Endothelial cell (in vitro differentiated cells): ENCODE results near the gene PNMA8C. TPM values are rescaled to one million over a fixed set of nuclear protein-coding genes. Genes with fewer than 3 reads are reported as not detected.

Source experiments
- DNase-seq: peaks from one replicate; pipeline ENCODE4 v3.0.0; 2021; ENCODE audit warnings: low spot score
- H3K27ac Mint-ChIP-seq: one replicate; pipeline ENCODE4 v1.8.0; 2021; ENCODE audit warnings: mixed read lengths, inconsistent platforms; ENCODE audit not compliant: unreplicated experiment
- H3K27me3 Mint-ChIP-seq: one replicate; pipeline ENCODE4 v1.8.0; 2021; ENCODE audit warnings: mild to moderate bottlenecking, moderate library complexity, mixed read lengths, inconsistent platforms; ENCODE audit not compliant: unreplicated experiment
- H3K36me3 Mint-ChIP-seq: one replicate; pipeline ENCODE4 v1.8.0; 2021; ENCODE audit warnings: mild to moderate bottlenecking, low read depth, mixed read lengths, inconsistent platforms; ENCODE audit not compliant: unreplicated experiment
- H3K4me1 Mint-ChIP-seq: one replicate; pipeline ENCODE4 v1.8.0; 2021; ENCODE audit warnings: mild to moderate bottlenecking, mixed read lengths, inconsistent platforms; ENCODE audit not compliant: unreplicated experiment
- H3K4me3 Mint-ChIP-seq: one replicate; pipeline ENCODE4 v1.8.0; 2021; ENCODE audit warnings: mild to moderate bottlenecking, mixed read lengths, inconsistent platforms; ENCODE audit not compliant: unreplicated experiment
- H3K9me3 Mint-ChIP-seq: one replicate; pipeline ENCODE4 v1.8.0; 2021; ENCODE audit warnings: mixed read lengths, inconsistent platforms; ENCODE audit not compliant: unreplicated experiment
- CTCF ChIP-seq: fragments of 200-600 bp; sonication (generic); IDR thresholded peaks from one replicate; pipeline ENCODE4 v1.5.0; 2021; ENCODE audit warnings: antibody characterized with exemption; ENCODE audit not compliant: unreplicated experiment
- total RNA-seq: library from RNA; stranded (reverse); fragmentation: NEBNext Ultra II Directional; extraction: Animal tissue kit (Norgen Biotek cat#: 25700); gene quantifications from one replicate; pipeline ENCODE4 v1.2.1, GENCODE V29; 2021; ENCODE audit not compliant: unreplicated experiment

PNMA8C gene
- total RNA-seq, 1 donor from 2014 or later: 0.41 TPM

DNA sequence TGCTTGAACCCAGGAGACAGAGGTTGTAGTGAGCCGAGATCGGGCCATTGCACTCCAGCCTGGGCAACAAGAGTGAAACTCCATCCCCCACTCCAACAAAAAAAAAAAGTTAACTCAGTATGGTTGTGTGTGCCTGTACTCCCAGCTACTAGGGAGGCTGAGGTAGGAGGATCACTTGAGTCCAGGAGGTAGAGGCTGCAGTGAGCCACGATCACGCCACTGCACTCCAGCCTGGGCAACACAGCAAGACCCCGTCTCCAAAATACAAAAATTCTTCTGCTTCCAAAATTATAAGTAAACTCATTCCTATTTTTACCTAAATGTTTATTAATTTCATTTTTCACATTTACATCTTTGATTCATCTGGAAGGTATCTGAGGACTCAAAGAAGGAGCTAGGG, 28.2 kb upstream of the PNMA8C start:
- Mint-ChIP-seq H3K36me3 (no peaks in the 10 kb centered on the region), H3K9me3 (no peaks in the 10 kb centered on the region), H3K4me1 (no peaks in the 10 kb centered on the region), H3K4me3 (no peak overlapping the region), H3K27ac (no peak overlapping the region), H3K27me3 (no peaks in the 10 kb centered on the region)
- no peak for DNase-seq
- no peak for TF ChIP-seq CTCF

GRCh38 chr19:46454244-46454643, 25.5 kb upstream of the PNMA8C start:
- TF ChIP-seq CTCF: no peak
- Mint-ChIP-seq H3K4me1 (no peaks in the 10 kb centered on the region), H3K27me3 (peaks cover 2% of the 10 kb centered on the region), H3K36me3 (peaks cover 7% of the 10 kb centered on the region), H3K27ac (no peak overlapping the region), H3K4me3 (no peak overlapping the region), H3K9me3 (no peaks in the 10 kb centered on the region)
- no peak for DNase-seq

- DNase-seq: no peak
- no peak for TF ChIP-seq CTCF
- Mint-ChIP-seq H3K4me3 (no peak overlapping the region), H3K4me1 (no peaks in the 10 kb centered on the region), H3K9me3 (no peaks in the 10 kb centered on the region), H3K36me3 (peaks cover 7% of the 10 kb centered on the region), H3K27ac (no peak overlapping the region), H3K27me3 (peaks cover 2% of the 10 kb centered on the region)
Observed at GRCh38 chr19:46453661-46454060, 24.9 kb upstream of the PNMA8C start.

- Mint-ChIP-seq H3K27me3 (peaks cover 4% of the 10 kb centered on the region), H3K36me3 (peaks cover 7% of the 10 kb centered on the region), H3K27ac (no peak overlapping the region), H3K9me3 (no peaks in the 10 kb centered on the region), H3K4me3 (no peak overlapping the region), H3K4me1 (peaks cover 6% of the 10 kb centered on the region)
- no peak for DNase-seq
- TF ChIP-seq CTCF: no peak
Observed at GRCh38 chr19:46452186-46452585, 23.4 kb upstream of the PNMA8C start.

DNA sequence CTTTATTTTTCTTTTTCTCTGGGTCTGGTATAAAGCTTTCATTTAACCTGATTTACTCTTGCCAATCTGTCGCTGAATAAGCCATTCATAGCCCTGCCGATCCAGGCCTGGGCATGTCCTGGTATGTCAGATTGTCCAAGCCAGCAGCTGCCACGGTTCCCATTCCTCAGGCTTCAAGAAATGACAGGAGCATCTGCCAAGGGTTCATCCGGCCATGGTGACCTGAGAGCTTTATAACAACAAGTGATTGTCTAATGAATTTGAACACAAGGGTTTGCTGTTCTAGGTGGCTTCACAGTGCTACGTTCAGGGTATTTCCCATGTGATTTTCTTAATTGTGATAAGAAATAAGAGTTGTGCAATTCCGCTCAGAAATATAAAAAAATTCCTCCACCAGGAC, 22.6 kb upstream of the PNMA8C start:
- H3K27me3 Mint-ChIP-seq: peaks cover 4% of the 10 kb centered on the region
- no peak overlapping the region for H3K27ac Mint-ChIP-seq
- no peak overlapping the region for H3K4me3 Mint-ChIP-seq

More for the DNA sequence above, 22.6 kb upstream of the PNMA8C start:
- Mint-ChIP-seq H3K36me3 (peaks cover 7% of the 10 kb centered on the region), H3K4me1 (peaks cover 6% of the 10 kb centered on the region), H3K9me3 (no peaks in the 10 kb centered on the region)
- no peak for DNase-seq
- no peak for TF ChIP-seq CTCF
